HCT116 (cell line): ENCODE data around the gene POMT1.
A peak's percentile ranks its signal among the peaks of the same experiment; 100 is the strongest.

Experiments
- CEBPB ChIP-seq: IDR thresholded peaks from 2 replicates; pipeline ENCODE4 v1.6.1; 2012; ENCODE audit warnings: low read depth
- CTCF ChIP-seq, 3 experiments: fragments of 200-600 bp in 1 of 3; sonication (generic) in 1 of 3; IDR thresholded peaks in 2 of 3; conservative IDR thresholded peaks in 1 of 3; 2 replicates each; pipeline ENCODE4 v1.5.1; 2012 to 2017; ENCODE audit warnings: low read depth in 2 of 3, low read length in 2 of 3, antibody characterized with exemption in 1 of 3, borderline replicate concordance in 1 of 3, control low read depth in 1 of 3, mild to moderate bottlenecking in 1 of 3, mixed read lengths in 1 of 3, mixed run types in 1 of 3, moderate library complexity in 1 of 3; ENCODE audit not compliant: insufficient read depth in 1 of 3
- EZH2 ChIP-seq: fragments of 200-600 bp; sonication (generic); IDR thresholded peaks from 2 replicates; pipeline ENCODE4 v1.6.1; 2017; ENCODE audit warnings: antibody characterized with exemption, mixed run types
- EZH2phosphoT487 ChIP-seq: fragments of 200-600 bp; IDR thresholded peaks from 2 replicates; pipeline ENCODE4 v1.6.1; 2018; ENCODE audit warnings: antibody characterized with exemption, borderline replicate concordance
- JUND ChIP-seq: IDR thresholded peaks from 2 replicates; pipeline ENCODE4 v1.6.1; 2012
- POLR2A ChIP-seq: IDR thresholded peaks from 2 replicates; pipeline ENCODE4 v1.7.0; 2011; ENCODE audit warnings: borderline replicate concordance; ENCODE audit not compliant: insufficient read depth, insufficient read length; ENCODE audit errors: extremely low read depth
- POLR2AphosphoS5 ChIP-seq: IDR thresholded peaks from 2 replicates; pipeline ENCODE4 v1.6.1; 2011; ENCODE audit warnings: mild to moderate bottlenecking, low read depth, low read length, moderate library complexity
- RAD21 ChIP-seq: IDR thresholded peaks from 2 replicates; pipeline ENCODE4 v1.6.1; 2012; ENCODE audit warnings: low read depth, mild to moderate bottlenecking
- YY1 ChIP-seq: IDR thresholded peaks from 2 replicates; pipeline ENCODE4 v1.6.1; 2011; ENCODE audit warnings: low read length, low read depth, moderate library complexity, mild to moderate bottlenecking; ENCODE audit not compliant: insufficient replicate concordance; ENCODE audit errors: extremely low read depth
- ZNF274 ChIP-seq: fragments of 200-500 bp; sonication (Bioruptor generic); IDR thresholded peaks from 2 replicates; pipeline ENCODE4 v1.6.1; 2014; ENCODE audit warnings: mild to moderate bottlenecking, low read depth, low read length, inconsistent platforms
- TF ChIP-seq, protein P1 (sequence below): IDR thresholded peaks from 2 replicates; pipeline ENCODE4 v1.6.1; 2012
- TF ChIP-seq, protein P2 (sequence below): IDR thresholded peaks from 2 replicates; pipeline ENCODE4 v1.6.1; 2012

GRCh38 chr9:131478421-131478868, 24.3 kb upstream of the POMT1 start:
- TF ChIP-seq CTCF (IDR thresholded peaks at IDR 0.05 in 2 of 3, conservative IDR thresholded peaks at IDR 0.05 in 1 of 3; ENCODE audit: borderline replicate concordance in 1 of 3, insufficient read depth in 1 of 3, low read depth in 2 of 3, low read length in 2 of 3) (peak; percentile 36 to 71 (median 58); a peak in 5 of 6 replicates), POLR2A (no peak), EZH2 (no peak), POLR2AphosphoS5 (no peak), JUND (no peak), YY1 (no peak), EZH2phosphoT487 (no peak), CEBPB (no peak), ZNF274 (no peak), RAD21 (peak; percentile 33; the same call in 1 of the 2 replicates)
- TF ChIP-seq, protein P1, sequence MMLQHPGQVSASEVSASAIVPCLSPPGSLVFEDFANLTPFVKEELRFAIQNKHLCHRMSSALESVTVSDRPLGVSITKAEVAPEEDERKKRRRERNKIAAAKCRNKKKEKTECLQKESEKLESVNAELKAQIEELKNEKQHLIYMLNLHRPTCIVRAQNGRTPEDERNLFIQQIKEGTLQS, result no peak
- TF ChIP-seq, protein P2, sequence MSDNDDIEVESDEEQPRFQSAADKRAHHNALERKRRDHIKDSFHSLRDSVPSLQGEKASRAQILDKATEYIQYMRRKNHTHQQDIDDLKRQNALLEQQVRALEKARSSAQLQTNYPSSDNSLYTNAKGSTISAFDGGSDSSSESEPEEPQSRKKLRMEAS, result no peak
